K562 (cell line): ENCODE measurements around the gene DLGAP1. TPM values are rescaled to one million over a fixed set of nuclear protein-coding genes. Genes with fewer than 3 reads are reported as not detected.

Experiments
- ATAC-seq: fragments of 200-7000 bp; cut with Tn5 transposase; 3 replicates; pipeline ENCODE4 v1.9.1; 2020; ENCODE audit warnings: moderate library complexity
- BruUV-seq: library from RNA; stranded (reverse); fragments of 400-500 nt; replicated peaks from 2 replicates; lab custom pipeline; 2021; lab: Mats Ljungman, UMichigan
- CTCF ChIA-PET: fragments of 300-600 bp; formaldehyde crosslinking; extraction: SDS; loops from one replicate; lab custom pipeline; 2021; ENCODE audit warnings: low intra/inter-chr PET ratio; lab: Yijun Ruan, JAX
- POLR2A ChIA-PET: fragments of 300-600, 350-650 bp; sonication (Branson Sonifier 250); formaldehyde crosslinking; extraction: SDS; loops from one replicate; lab custom pipeline; 2021; ENCODE audit warnings: antibody characterized with exemption, inconsistent platforms; lab: Yijun Ruan, JAX
- DNase-seq, 4 experiments: peaks; one replicate each; pipeline versions ENCODE4 v3.0.0 to v3.0.0-alpha.2; 2011 to 2018; ENCODE audit warnings: low spot score in 3 of 4, mixed read lengths in 3 of 4; ENCODE audit errors: extremely low read depth in 1 of 4
- FAIRE-seq: peaks from 2 replicates; lab custom pipeline; 2011; peaks lifted over from hg19 to GRCh38; lab: Jason Lieb, UNC
- H2AFZ ChIP-seq: 2 replicates; pipeline ENCODE4 v1.6.0; 2011; ENCODE audit warnings: low read depth, low read length, control low read depth, inconsistent platforms
- H3K27ac ChIP-seq: fragments of 200-600 bp; 3 replicates; pipeline ENCODE4 v1.8.0; 2011; ENCODE audit warnings: low read depth, mild to moderate bottlenecking, control low read depth, inconsistent platforms, low read length, moderate library complexity, mixed read lengths; ENCODE audit errors: extremely low read depth
- H3K27me3 ChIP-seq, 2 experiments: fragments of 300-600 bp in 1 of 2; 2 replicates in 1 of 2; 3 replicates in 1 of 2; pipeline versions ENCODE4 v1.6.0 to v1.8.0; 2011; ENCODE audit warnings: inconsistent platforms in 2 of 2, low read length in 2 of 2, mild to moderate bottlenecking in 1 of 2, mixed read lengths in 1 of 2, moderate library complexity in 1 of 2; ENCODE audit not compliant: control insufficient read depth in 2 of 2, insufficient read depth in 2 of 2
- H3K36me3 ChIP-seq: fragments of 300-600 bp; 3 replicates; pipeline ENCODE4 v1.8.0; 2011; ENCODE audit warnings: mild to moderate bottlenecking, low read length, inconsistent platforms; ENCODE audit not compliant: control insufficient read depth, insufficient read depth
- H3K4me1 ChIP-seq, 2 experiments: fragments of 200-600 bp in 1 of 2; replicated peaks in 1 of 2; 2 replicates in 1 of 2; 3 replicates in 1 of 2; pipeline versions ENCODE4 v1.5.1 to v1.8.0; 2011; ENCODE audit warnings: inconsistent platforms in 2 of 2, low read length in 2 of 2, mild to moderate bottlenecking in 1 of 2, mixed read lengths in 1 of 2, moderate library complexity in 1 of 2; ENCODE audit not compliant: control insufficient read depth in 2 of 2, insufficient read depth in 2 of 2
- H3K4me2 ChIP-seq: 2 replicates; pipeline ENCODE4 v1.6.1; 2011; ENCODE audit warnings: low read length, control low read depth, inconsistent platforms, mixed read lengths; ENCODE audit not compliant: insufficient read depth
- H3K4me3 ChIP-seq: fragments of 200-600 bp; sonication (generic), shearing (Covaris generic); 2 replicates; pipeline ENCODE4 v1.5.1; 2016; ENCODE audit warnings: control low read depth, inconsistent platforms
- H3K79me2 ChIP-seq: fragments of 200-600 bp; 3 replicates; pipeline ENCODE4 v1.8.0; 2011; ENCODE audit warnings: low read length, inconsistent platforms; ENCODE audit not compliant: control insufficient read depth, insufficient read depth
- H3K9ac ChIP-seq, 2 experiments: 2 replicates each; pipeline versions ENCODE4 v1.6.0 to v1.6.1; 2011; ENCODE audit warnings: low read depth in 2 of 2, low read length in 2 of 2, control low read depth in 1 of 2, inconsistent platforms in 1 of 2, mild to moderate bottlenecking in 1 of 2, mixed read lengths in 1 of 2; ENCODE audit not compliant: insufficient read depth in 1 of 2
- H3K9me1 ChIP-seq: one replicate; pipeline ENCODE4 v1.6.0; 2011; ENCODE audit warnings: inconsistent platforms, mild to moderate bottlenecking, low read length, moderate library complexity; ENCODE audit not compliant: control insufficient read depth, insufficient read depth
- H3K9me3 ChIP-seq: replicated peaks from 2 replicates; pipeline ENCODE4 v1.5.1; 2011; ENCODE audit warnings: low read depth, low read length, inconsistent platforms; ENCODE audit not compliant: control insufficient read depth, insufficient read depth
- H4K20me1 ChIP-seq: replicated peaks from 2 replicates; pipeline ENCODE4 v1.6.1; 2011; ENCODE audit warnings: low read length, inconsistent platforms, mixed read lengths; ENCODE audit not compliant: control insufficient read depth, insufficient read depth
- MTF1 ChIP-seq: fragments of 250-450 bp; sonication (Bioruptor Pico); IDR thresholded peaks from 2 replicates; pipeline ENCODE4 v1.9.0; 2021; ENCODE audit warnings: moderate library complexity, mild to moderate bottlenecking, inconsistent platforms, borderline replicate concordance
- NRF1 ChIP-seq, 2 experiments: fragments of 450-650 bp; IDR thresholded peaks in 1 of 2; conservative IDR thresholded peaks in 1 of 2; 2 replicates each; pipeline ENCODE4 v1.6.1; 2014; ENCODE audit warnings: mild to moderate bottlenecking in 2 of 2
- SETDB1 ChIP-seq: IDR thresholded peaks from one replicate; pipeline ENCODE4 v1.6.1; 2012; ENCODE audit warnings: low read length, control low read depth, inconsistent platforms
- WHSC1 ChIP-seq: IDR thresholded peaks from one replicate; pipeline ENCODE4 v1.6.1; 2012; ENCODE audit warnings: low read length, control low read depth, inconsistent platforms
- YY1 ChIP-seq, 3 experiments: IDR thresholded peaks; 2 replicates each; pipeline ENCODE4 v1.6.1; 2011; ENCODE audit warnings: low read length in 2 of 3, mild to moderate bottlenecking in 2 of 3, moderate library complexity in 2 of 3, borderline replicate concordance in 1 of 3, control low read depth in 1 of 3, low read depth in 1 of 3; ENCODE audit not compliant: insufficient read depth in 3 of 3, insufficient replicate concordance in 2 of 3, control insufficient read depth in 1 of 3, insufficient read length in 1 of 3; ENCODE audit errors: extremely low read depth in 1 of 3
- WGBS: fragments of 100-300 bp; shearing (Covaris generic); methylation state at CpG from one replicate; pipeline ENCODE4 v1.1.6; 2016; ENCODE audit warnings: low coverage, mixed read lengths; ENCODE audit not compliant: insufficient coverage; ENCODE audit errors: missing lambda C conversion rate; 5-methylcytosine and 5-hydroxymethylcytosine counted together
- in situ Hi-C: fragments of 300-500 bp; cut with MboI; formaldehyde crosslinking; loops from 4 replicates; pipeline ENCODE4 v1.15.0; 2018; ENCODE audit warnings: inconsistent platforms, mixed read lengths
- intact Hi-C: fragments of 100-400 bp; cut with micrococcal nuclease; formaldehyde crosslinking; loops from 2 replicates; pipeline ENCODE4 v1.14.2; 2022
- polyA plus RNA-seq, 8 experiments: library from polyadenylated mRNA; depleted of rRNA in 4 of 8; stranded (reverse) in 5 of 8; unstranded in 3 of 8; fragments of >200 nt; fragmentation: Nextera tagmentation in 2 of 8; fragmentation: Illumina TruSeq in 1 of 8; extraction: Ambion mirVana in 2 of 8; extraction: Trizol in 1 of 8; gene quantifications; 2 replicates each; pipeline versions ENCODE4 v1.2.1 to v1.2.3, GENCODE V29; 2011 to 2014; ENCODE audit warnings: inconsistent platforms in 1 of 8, missing spikeins in 1 of 8
- total RNA-seq, 7 experiments: library from RNA; depleted of rRNA in 6 of 7; stranded (reverse); fragments of >200 nt in 6 of 7; fragmentation: Illumina TruSeq in 2 of 7; extraction: Trizol in 2 of 7; gene quantifications; 2 replicates each; pipeline versions ENCODE4 v1.2.1 to v1.2.3, GENCODE V29; 2011 to 2021; ENCODE audit warnings: low replicate concordance in 1 of 7
- TF ChIP-seq, protein P1 (sequence below): fragments of 450-650 bp; IDR thresholded peaks from 2 replicates; pipeline ENCODE4 v1.6.1; 2016; ENCODE audit warnings: mild to moderate bottlenecking
- TF ChIP-seq, protein P2 (sequence below): fragments of 250-450 bp; sonication (Bioruptor Pico); IDR thresholded peaks from 2 replicates; pipeline ENCODE4 v1.4.0; 2020; ENCODE audit warnings: mild to moderate bottlenecking, moderate library complexity
- TF ChIP-seq, protein P3 (sequence below), 2 experiments: fragments of 450-650 bp in 1 of 2; sonication (generic) in 1 of 2; formaldehyde crosslinking in 1 of 2; IDR thresholded peaks in 1 of 2; conservative IDR thresholded peaks in 1 of 2; 2 replicates each; pipeline versions ENCODE4 v1.6.1 to v1.8.1; 2016 to 2023; ENCODE audit warnings: mild to moderate bottlenecking in 2 of 2, moderate library complexity in 2 of 2, inconsistent platforms in 1 of 2, missing genetic modification reagents in 1 of 2

The DLGAP1 gene
- total and polyA plus RNA-seq, 9 of the 15 experiments (the other 6 are each of a cell fraction or from before 2014, with no cell fraction given) = 0.04 to 0.22 (median 0.08) TPM

DNA sequence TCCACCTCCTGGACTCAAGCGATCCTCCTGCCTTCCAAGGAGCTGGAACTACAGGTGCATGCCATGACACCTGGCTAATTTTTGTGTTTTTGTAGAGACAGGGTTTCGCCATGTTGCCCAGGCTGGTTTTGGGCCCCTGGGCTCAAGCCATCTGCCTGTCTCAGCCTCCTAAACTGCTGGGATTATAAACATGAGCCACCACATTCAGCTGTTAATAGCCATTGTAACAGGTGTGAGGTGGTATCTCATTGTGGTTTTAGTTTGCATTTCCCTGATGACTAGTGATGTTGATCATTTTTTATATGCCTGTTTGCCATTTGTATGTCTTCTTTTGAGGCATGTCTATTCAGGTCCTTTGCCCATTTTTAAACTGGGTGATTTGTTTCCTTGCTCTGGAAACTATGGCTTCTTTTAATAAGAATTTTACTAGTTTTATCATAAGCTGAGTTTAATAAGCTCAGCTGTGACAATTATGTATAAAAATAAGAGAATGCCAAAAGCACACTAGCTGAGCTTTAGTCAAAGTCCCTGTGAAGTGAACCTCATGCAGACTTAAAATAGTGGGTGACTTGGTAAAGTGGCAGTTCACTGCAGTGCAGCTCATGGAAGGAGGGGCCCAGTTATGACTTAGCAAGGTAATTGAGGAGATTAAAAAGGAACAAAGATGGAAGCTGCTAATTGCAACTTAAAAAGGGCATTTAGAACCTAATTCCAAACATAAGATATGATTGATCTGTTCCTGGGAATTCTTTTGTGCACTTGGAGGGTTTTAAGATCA lies 540.1 kb downstream of the DLGAP1 start:
- 0% methylated on average over 2 of the region's 2 CpGs for WGBS

More for the DNA sequence above, 540.1 kb downstream of the DLGAP1 start:
- H3K27ac ChIP-seq = no peak overlapping the region
- no peak for ATAC-seq
- H4K20me1 ChIP-seq = no peaks in the 10 kb centered on the region
- no TSS peak for BruUV-seq
- in situ Hi-C loops (no loop called here), intact Hi-C loops (no loop called here)
- no peaks in the 10 kb centered on the region for H3K9me1 ChIP-seq
- H3K4me3 ChIP-seq = no peak overlapping the region
- no peak for TF ChIP-seq YY1 (IDR thresholded peaks at IDR 0.05; ENCODE audit: borderline replicate concordance in 1 of 3, control insufficient read depth in 1 of 3, extremely low read depth in 1 of 3, insufficient read depth in 3 of 3, insufficient read length in 1 of 3, insufficient replicate concordance in 2 of 3, low read depth in 1 of 3, low read length in 2 of 3)
- TF ChIP-seq, protein P1, sequence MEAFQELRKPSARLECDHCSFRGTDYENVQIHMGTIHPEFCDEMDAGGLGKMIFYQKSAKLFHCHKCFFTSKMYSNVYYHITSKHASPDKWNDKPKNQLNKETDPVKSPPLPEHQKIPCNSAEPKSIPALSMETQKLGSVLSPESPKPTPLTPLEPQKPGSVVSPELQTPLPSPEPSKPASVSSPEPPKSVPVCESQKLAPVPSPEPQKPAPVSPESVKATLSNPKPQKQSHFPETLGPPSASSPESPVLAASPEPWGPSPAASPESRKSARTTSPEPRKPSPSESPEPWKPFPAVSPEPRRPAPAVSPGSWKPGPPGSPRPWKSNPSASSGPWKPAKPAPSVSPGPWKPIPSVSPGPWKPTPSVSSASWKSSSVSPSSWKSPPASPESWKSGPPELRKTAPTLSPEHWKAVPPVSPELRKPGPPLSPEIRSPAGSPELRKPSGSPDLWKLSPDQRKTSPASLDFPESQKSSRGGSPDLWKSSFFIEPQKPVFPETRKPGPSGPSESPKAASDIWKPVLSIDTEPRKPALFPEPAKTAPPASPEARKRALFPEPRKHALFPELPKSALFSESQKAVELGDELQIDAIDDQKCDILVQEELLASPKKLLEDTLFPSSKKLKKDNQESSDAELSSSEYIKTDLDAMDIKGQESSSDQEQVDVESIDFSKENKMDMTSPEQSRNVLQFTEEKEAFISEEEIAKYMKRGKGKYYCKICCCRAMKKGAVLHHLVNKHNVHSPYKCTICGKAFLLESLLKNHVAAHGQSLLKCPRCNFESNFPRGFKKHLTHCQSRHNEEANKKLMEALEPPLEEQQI = no peak
- no peak for TF ChIP-seq SETDB1
- TF ChIP-seq, protein P2, sequence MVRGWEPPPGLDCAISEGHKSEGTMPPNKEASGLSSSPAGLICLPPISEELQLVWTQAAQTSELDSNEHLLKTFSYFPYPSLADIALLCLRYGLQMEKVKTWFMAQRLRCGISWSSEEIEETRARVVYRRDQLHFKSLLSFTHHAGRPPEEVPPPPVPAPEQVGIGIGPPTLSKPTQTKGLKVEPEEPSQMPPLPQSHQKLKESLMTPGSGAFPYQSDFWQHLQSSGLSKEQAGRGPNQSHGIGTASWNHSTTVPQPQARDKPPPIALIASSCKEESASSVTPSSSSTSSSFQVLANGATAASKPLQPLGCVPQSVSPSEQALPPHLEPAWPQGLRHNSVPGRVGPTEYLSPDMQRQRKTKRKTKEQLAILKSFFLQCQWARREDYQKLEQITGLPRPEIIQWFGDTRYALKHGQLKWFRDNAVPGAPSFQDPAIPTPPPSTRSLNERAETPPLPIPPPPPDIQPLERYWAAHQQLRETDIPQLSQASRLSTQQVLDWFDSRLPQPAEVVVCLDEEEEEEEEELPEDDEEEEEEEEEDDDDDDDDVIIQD (CRISPR knock-in tag) = no peak
- no peak for TF ChIP-seq WHSC1
- TF ChIP-seq, protein P3, sequence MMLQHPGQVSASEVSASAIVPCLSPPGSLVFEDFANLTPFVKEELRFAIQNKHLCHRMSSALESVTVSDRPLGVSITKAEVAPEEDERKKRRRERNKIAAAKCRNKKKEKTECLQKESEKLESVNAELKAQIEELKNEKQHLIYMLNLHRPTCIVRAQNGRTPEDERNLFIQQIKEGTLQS (IDR thresholded peaks at IDR 0.05) = no peak
- TF ChIP-seq, protein P3 (CRISPR knock-in tag; conservative IDR thresholded peaks at IDR 0.05) = no peak
- TF ChIP-seq MTF1 (CRISPR knock-in tag) = no peak
- TF ChIP-seq NRF1 (conservative IDR thresholded peaks at IDR 0.05 in 1 of 2, IDR thresholded peaks at IDR 0.05 in 1 of 2) = no peak
- no peaks in the 10 kb centered on the region for H3K36me3 ChIP-seq
- no peak overlapping the region for H3K4me2 ChIP-seq
- no peaks in the 10 kb centered on the region for H3K9me3 ChIP-seq
- H3K4me1 ChIP-seq = no peaks in the 10 kb centered on the region; a peak in 1 of 5 replicates
- no peaks in the 10 kb centered on the region for H3K27me3 ChIP-seq
- no peak overlapping the region for H3K9ac ChIP-seq
- FAIRE-seq = no peak
- no peaks in the 10 kb centered on the region for H3K79me2 ChIP-seq
- H2AFZ ChIP-seq = no peak overlapping the region
- POLR2A ChIA-PET = interaction anchor here (0.7 to 1.2 kb wide), 2 partner anchors 14 to 97 kb away, joined by 3 read pairs; no protein-coding TSS in a partner anchor
- CTCF ChIA-PET = no interaction called here
- DNase-seq = no peak
